Measurements from ENCODE around the gene CPD.
"Not testable (repeated sequence)": the region's sequence is repeated elsewhere in the genome, so short reads cannot be mapped to it uniquely, and the experiment has no call there.

- not testable (repeated sequence) for TF ChIP-seq CTCF, POLR2A, POLR2AphosphoS5 (IDR thresholded peaks at IDR 0.05)
Measured at GRCh38 chr17:30446640-30447039, 67.9 kb downstream of the CPD start.
